SU-DHL-6 (cell line): ENCODE data around the gene B3GNT2.

ENCODE experiments used
- EZH2phosphoT487 ChIP-seq: fragments of 200-600 bp; sonication (generic), shearing (Covaris generic); conservative IDR thresholded peaks from 2 replicates; pipeline ENCODE4 v1.6.1; 2018; ENCODE audit warnings: mild to moderate bottlenecking, antibody characterized with exemption, low read length, moderate library complexity, mixed read lengths
- TF ChIP-seq, protein P1 (sequence below): fragments of 200-600 bp; sonication (generic); IDR thresholded peaks from one replicate; pipeline ENCODE4 v1.5.1; 2017; ENCODE audit warnings: antibody characterized with exemption, mild to moderate bottlenecking, low read length, moderate library complexity; ENCODE audit not compliant: insufficient read depth, poor library complexity, severe bottlenecking

DNA sequence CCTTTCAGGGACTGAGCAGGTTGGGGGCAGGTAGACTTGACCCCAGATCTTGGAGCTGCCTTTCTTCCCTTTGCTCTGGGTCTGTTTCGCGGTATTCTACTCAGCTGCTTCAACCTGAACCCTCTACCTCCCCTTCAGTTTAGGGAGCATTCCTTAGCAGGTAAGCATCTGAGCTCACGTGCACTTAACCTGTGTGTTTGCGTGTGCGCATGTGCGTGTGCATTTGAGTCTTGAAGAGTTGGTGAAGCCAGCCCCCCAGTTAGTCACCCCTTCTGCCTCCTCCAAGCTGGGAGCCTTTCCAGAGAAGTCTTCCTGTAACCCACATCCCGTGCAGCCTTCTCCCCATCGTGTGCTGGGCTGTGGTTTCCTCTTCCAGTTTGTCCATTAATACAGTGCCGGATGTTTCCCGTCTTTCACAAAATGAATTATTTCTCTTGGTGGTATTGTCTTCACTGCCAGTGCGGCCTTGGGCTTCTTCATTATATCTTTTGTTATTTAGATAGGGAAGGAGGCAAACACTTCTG lies 33.2 kb downstream of the B3GNT2 start:
- TF ChIP-seq, protein P1, sequence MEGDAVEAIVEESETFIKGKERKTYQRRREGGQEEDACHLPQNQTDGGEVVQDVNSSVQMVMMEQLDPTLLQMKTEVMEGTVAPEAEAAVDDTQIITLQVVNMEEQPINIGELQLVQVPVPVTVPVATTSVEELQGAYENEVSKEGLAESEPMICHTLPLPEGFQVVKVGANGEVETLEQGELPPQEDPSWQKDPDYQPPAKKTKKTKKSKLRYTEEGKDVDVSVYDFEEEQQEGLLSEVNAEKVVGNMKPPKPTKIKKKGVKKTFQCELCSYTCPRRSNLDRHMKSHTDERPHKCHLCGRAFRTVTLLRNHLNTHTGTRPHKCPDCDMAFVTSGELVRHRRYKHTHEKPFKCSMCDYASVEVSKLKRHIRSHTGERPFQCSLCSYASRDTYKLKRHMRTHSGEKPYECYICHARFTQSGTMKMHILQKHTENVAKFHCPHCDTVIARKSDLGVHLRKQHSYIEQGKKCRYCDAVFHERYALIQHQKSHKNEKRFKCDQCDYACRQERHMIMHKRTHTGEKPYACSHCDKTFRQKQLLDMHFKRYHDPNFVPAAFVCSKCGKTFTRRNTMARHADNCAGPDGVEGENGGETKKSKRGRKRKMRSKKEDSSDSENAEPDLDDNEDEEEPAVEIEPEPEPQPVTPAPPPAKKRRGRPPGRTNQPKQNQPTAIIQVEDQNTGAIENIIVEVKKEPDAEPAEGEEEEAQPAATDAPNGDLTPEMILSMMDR: no peak
- no peak for TF ChIP-seq EZH2phosphoT487
